Parathyroid adenoma (tissue), 2 donors: ENCODE data around the gene STT3A.

Experiments
- H2AFZ ChIP-seq: fragments of 300-600 bp; sonication (generic); one replicate; pipeline ENCODE4 v1.7.0; 2017; ENCODE audit warnings: antibody characterized with exemption, mild to moderate bottlenecking
- H3K27ac ChIP-seq: fragments of 300-600 bp; sonication (generic); one replicate; pipeline ENCODE4 v1.7.0; 2017
- H3K27me3 ChIP-seq: fragments of 300-600 bp; sonication (generic); one replicate; pipeline ENCODE4 v1.7.0; 2017; ENCODE audit warnings: low read length; ENCODE audit not compliant: control insufficient read depth, insufficient read depth
- H3K36me3 ChIP-seq: fragments of 300-600 bp; sonication (generic); one replicate; pipeline ENCODE4 v1.7.0; 2017; ENCODE audit warnings: low read length; ENCODE audit not compliant: control insufficient read depth, insufficient read depth
- H3K4me1 ChIP-seq: fragments of 300-600 bp; sonication (generic); one replicate; pipeline ENCODE4 v1.7.0; 2017; ENCODE audit warnings: control low read depth
- H3K4me2 ChIP-seq: fragments of 300-600 bp; sonication (generic); one replicate; pipeline ENCODE4 v1.7.0; 2017; ENCODE audit warnings: low read length
- H3K4me3 ChIP-seq: fragments of 300-600 bp; sonication (generic); one replicate; pipeline ENCODE4 v1.7.0; 2017; ENCODE audit warnings: low read depth, low read length
- H3K79me2 ChIP-seq: fragments of 300-600 bp; sonication (generic); one replicate; pipeline ENCODE4 v1.7.0; 2017; ENCODE audit warnings: control low read depth
- H3K9ac ChIP-seq: fragments of 300-600 bp; sonication (generic); one replicate; pipeline ENCODE4 v1.7.0; 2017; ENCODE audit warnings: mild to moderate bottlenecking
- H3K9me3 ChIP-seq: fragments of 300-600 bp; sonication (generic); one replicate; pipeline ENCODE4 v1.7.0; 2017; ENCODE audit warnings: low read length; ENCODE audit not compliant: control insufficient read depth
- TF ChIP-seq, protein P1 (sequence below): fragments of 300-600 bp; sonication (generic); IDR thresholded peaks from one replicate; pipeline ENCODE4 v1.7.0; 2017; ENCODE audit warnings: antibody characterized with exemption, mild to moderate bottlenecking
- donor health status: primary hyperparathyroidism.

The STT3A gene

DNA sequence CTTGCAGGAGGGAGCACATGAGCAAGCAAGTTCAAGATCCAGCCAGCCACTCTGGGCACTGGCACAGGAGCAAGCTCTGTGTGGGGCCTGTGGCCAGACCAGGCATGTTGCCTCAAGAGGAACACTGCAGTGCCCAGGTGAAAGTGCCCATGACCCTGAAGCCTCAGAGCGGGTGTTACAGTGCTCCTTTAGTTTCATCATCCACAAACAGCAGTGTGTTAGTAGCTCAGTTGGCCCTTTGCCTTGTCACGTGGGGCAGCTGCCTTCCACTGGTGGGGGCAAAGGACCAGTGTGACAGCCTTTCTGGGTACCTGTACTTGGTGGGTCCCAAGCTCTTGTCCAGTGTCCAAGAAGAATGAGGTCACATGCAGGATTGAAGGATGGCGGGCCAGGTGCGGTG lies 26.4 kb upstream of the STT3A start:
- Histone ChIP-seq H3K36me3 (no peaks in the 10 kb centered on the region), H3K4me2 (no peak overlapping the region), H3K27ac (no peak overlapping the region), H3K9ac (no peak overlapping the region), H2AFZ (no peak overlapping the region), H3K4me3 (no peak overlapping the region), H3K27me3 (no peaks in the 10 kb centered on the region), H3K4me1 (peaks cover 3% of the 10 kb centered on the region), H3K79me2 (peaks cover 3% of the 10 kb centered on the region), H3K9me3 (no peaks in the 10 kb centered on the region)
- TF ChIP-seq, protein P1, sequence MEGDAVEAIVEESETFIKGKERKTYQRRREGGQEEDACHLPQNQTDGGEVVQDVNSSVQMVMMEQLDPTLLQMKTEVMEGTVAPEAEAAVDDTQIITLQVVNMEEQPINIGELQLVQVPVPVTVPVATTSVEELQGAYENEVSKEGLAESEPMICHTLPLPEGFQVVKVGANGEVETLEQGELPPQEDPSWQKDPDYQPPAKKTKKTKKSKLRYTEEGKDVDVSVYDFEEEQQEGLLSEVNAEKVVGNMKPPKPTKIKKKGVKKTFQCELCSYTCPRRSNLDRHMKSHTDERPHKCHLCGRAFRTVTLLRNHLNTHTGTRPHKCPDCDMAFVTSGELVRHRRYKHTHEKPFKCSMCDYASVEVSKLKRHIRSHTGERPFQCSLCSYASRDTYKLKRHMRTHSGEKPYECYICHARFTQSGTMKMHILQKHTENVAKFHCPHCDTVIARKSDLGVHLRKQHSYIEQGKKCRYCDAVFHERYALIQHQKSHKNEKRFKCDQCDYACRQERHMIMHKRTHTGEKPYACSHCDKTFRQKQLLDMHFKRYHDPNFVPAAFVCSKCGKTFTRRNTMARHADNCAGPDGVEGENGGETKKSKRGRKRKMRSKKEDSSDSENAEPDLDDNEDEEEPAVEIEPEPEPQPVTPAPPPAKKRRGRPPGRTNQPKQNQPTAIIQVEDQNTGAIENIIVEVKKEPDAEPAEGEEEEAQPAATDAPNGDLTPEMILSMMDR: no peak

- Histone ChIP-seq H3K4me3 (peak within 1 kb of the TSS; percentile 77), H2AFZ (peak within 1 kb of the TSS; percentile 91), H3K4me1 (peaks cover 3% of the 10 kb centered on the region), H3K36me3 (no peaks in the 10 kb centered on the region), H3K9ac (peak within 1 kb of the TSS; percentile 87), H3K79me2 (peaks cover 3% of the 10 kb centered on the region), H3K9me3 (no peaks in the 10 kb centered on the region), H3K4me2 (peak within 1 kb of the TSS; percentile 93), H3K27ac (peak within 1 kb of the TSS; percentile 87), H3K27me3 (no peaks in the 10 kb centered on the region)
- TF ChIP-seq, protein P1: peak; percentile 68
Observed at GRCh38 chr11:125568970-125569914, 23.4 kb upstream of the STT3A start, which contains the start of gene EI24. EI24 (plus strand) TSS chr11:125569477; CDS start chr11:125572528, 3,051 bp downstream.

DNA sequence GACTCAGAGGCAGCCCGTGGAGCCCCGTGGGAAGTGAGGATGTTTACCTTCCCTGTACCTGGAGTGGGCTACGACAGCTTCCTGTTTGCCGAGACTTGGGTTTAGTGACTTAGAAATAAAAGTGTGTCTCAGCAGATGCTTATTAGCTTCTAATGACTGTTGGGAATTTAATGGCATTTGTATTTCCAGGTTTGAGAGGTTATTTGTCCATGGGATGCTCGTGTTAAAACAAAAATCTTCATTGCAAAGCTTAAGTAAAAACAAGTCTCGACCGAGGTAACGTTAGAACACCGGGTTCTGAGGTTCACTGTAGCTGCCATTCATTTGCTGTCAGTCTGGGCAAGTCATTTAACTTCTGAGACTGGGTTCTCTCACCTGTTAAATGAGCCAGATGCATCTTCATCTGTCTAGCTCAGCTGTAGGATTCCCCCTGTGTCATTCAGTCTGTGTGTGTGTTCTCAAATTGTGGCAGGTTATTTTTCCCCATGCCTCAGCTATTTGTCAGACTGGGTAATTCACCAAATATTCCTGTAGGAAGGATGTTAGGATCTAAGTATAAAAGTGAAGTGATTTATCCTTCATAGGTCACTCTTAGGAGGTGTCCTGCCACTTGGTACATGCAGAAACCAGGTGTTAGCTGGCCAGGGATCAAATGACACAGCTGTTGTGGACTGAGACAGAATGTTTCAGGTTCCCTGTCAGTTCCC lies 22.6 kb upstream of the STT3A start:
- H3K27me3 ChIP-seq: no peaks in the 10 kb centered on the region
- H3K79me2 ChIP-seq: peaks cover 3% of the 10 kb centered on the region
- H3K9me3 ChIP-seq: no peaks in the 10 kb centered on the region
- H3K36me3 ChIP-seq: no peaks in the 10 kb centered on the region
- peak overlapping the region; percentile 93 for H3K4me2 ChIP-seq
- TF ChIP-seq, protein P1: no peak
- peak overlapping the region; percentile 87 for H3K9ac ChIP-seq
- H2AFZ ChIP-seq: peak overlapping the region; percentile 16
- H3K4me1 ChIP-seq: peaks cover 3% of the 10 kb centered on the region
- peak overlapping the region; percentile 77 for H3K4me3 ChIP-seq
- peak overlapping the region; percentile 87 for H3K27ac ChIP-seq

DNA sequence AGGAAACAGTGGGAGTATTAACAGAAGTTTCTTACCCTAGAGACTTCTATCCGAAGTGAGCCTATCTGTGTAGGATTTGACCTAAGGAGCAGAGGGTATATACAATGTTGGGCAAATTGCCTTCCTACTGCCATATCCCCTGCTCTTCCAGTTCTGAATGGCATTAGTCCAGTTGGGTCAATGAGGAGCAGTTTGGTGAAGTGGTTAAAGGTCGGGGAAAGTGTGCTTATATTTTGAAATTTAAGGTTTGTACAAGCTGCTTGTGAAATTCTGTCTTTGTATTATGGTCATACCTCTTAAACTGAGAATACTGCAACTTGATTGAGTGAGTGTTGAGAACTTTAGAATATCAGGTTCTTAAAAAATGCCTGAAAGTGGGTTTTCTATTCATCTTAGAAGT lies 21.7 kb upstream of the STT3A start:
- no peaks in the 10 kb centered on the region for H3K9me3 ChIP-seq
- H3K79me2 ChIP-seq: peaks cover 3% of the 10 kb centered on the region
- H2AFZ ChIP-seq: no peak overlapping the region
- peaks cover 3% of the 10 kb centered on the region for H3K4me1 ChIP-seq
- peak overlapping the region; percentile 93 for H3K4me2 ChIP-seq
- no peaks in the 10 kb centered on the region for H3K27me3 ChIP-seq
- TF ChIP-seq, protein P1: no peak
- H3K36me3 ChIP-seq: no peaks in the 10 kb centered on the region
- peak overlapping the region; percentile 77 for H3K4me3 ChIP-seq
- H3K27ac ChIP-seq: peak overlapping the region; percentile 87
- H3K9ac ChIP-seq: no peak overlapping the region
